NCI-H524 treated with DMSO at 0.1 percent for 48 hours (cell line): ENCODE results near the gene ALDH4A1.

Source experiments
- DNase-seq: peaks from one replicate; lab custom pipeline; 2025; lab: John Stamatoyannopoulos, UW

The ALDH4A1 gene, protein sequence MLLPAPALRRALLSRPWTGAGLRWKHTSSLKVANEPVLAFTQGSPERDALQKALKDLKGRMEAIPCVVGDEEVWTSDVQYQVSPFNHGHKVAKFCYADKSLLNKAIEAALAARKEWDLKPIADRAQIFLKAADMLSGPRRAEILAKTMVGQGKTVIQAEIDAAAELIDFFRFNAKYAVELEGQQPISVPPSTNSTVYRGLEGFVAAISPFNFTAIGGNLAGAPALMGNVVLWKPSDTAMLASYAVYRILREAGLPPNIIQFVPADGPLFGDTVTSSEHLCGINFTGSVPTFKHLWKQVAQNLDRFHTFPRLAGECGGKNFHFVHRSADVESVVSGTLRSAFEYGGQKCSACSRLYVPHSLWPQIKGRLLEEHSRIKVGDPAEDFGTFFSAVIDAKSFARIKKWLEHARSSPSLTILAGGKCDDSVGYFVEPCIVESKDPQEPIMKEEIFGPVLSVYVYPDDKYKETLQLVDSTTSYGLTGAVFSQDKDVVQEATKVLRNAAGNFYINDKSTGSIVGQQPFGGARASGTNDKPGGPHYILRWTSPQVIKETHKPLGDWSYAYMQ

DNA sequence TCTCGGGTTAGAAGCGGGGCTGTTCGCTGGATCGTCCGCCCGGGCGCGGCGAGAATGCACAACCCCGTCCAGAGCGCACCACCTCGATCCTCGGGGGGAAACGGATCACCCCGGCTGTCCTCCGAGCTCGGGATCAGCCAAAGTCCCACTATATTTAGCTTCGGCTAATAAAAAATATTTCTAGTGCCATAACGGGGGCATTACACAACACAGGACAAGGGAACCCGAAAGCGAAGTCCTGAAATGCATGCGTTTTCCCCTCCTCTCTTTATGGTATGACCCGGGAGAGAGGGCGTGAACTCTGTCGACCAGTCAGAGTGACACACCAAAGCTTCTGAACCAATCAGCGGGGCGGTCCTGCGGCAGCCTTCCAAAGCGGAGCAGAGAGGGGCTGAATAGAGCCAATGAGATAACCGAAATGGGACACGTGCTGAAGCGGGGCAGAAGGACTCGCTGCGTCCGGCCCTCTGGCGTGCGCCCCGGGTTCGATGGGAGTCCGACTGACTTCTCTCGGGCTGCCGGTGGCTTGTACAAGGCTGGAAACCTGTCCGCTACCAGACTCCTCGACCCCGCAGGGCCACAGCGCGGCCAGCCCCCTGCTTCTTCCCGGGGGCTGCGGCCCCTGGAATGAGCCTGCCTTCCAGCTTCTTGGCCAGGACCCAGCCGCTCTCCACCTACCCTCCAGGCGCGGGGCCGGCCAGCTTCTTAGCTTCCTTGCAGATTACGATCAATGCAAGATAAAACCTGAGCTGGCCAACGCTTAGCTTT, at the start of gene ALDH4A1:
Gene ALDH4A1 (minus strand): TSS at position 33 of the 768 bp plus-strand sequence. CDS start 32 bp downstream, at position 1.
- DNase-seq = peak; percentile 93

DNA sequence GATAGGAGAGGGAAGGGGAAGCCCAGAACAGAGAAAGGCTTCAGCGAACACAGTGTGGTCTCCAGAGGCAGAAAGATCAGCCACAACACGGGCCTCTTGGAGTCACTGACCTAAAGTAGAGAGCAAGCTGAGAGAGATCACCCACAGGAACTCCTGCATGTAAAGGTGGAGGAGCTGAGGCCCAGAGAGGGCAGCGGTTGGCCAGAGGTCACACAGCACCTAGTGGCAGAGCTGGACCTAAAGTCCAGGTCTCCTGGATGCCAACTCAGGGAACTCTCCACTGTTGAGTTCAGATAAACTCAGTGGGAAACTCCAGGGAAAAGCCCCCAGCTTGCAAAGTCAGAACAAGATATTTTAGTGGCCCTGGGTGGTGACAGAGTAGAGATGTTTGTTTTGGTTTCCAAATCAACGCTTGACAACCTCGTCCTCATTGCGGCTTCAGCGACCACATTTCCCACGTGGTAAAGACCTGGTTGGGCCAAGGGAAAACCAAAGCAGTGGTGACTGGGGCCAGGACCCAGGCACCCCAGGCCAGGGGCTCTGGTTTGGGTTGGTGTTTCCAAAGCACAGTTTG, 49.5 kb upstream of the ALDH4A1 start:
- DNase-seq = no peak

DNA sequence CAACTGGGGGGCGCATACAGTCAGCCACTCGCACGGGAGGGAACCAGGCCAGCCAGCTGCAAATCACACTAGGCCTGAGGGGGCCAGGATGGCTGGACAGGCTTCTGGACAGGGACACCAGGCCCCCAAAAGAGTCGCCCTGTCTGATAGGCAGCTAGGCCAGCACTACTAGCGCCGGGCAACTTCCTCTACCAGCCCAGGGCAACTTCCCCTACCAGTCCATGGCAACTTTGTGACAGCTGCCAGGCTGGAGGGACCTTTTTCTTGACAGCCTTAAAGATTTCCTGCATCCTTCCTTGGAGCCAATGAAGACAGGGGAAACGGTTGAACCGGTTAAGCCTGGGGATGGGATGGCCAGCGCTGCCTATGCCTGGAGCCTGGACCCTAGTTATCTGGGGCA, 49.1 kb upstream of the ALDH4A1 start:
- no peak for DNase-seq

DNA sequence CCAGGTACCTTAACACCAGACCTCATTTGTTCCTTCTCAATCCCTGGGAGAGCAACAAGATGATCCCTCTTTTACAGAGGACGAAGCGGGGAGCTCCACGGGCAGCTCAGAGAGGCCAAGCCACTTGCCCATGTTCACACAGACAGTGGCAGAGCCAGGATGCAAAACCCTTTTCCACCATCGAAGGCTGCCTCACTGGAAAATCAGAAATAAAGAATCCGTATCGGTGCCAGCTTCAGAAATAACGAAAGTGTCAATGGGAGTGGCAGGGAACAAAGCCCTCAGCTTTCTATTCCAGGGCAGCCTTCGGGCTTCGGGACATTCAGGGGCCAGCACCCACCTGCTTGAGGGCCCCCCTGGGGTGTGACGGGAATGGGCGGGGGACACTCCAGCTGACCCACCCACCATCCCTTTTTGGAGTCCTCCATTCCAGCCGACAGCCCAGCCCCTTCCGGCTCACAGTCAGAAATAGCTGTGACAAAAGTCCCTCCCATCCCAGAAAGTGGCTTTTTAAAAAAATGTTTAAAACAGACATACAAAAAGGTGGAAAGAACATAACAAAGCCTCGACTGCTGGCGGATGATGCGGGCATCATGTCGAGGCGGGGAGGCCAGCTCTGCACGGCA, 48.2 kb upstream of the ALDH4A1 start:
- DNase-seq = no peak

DNA sequence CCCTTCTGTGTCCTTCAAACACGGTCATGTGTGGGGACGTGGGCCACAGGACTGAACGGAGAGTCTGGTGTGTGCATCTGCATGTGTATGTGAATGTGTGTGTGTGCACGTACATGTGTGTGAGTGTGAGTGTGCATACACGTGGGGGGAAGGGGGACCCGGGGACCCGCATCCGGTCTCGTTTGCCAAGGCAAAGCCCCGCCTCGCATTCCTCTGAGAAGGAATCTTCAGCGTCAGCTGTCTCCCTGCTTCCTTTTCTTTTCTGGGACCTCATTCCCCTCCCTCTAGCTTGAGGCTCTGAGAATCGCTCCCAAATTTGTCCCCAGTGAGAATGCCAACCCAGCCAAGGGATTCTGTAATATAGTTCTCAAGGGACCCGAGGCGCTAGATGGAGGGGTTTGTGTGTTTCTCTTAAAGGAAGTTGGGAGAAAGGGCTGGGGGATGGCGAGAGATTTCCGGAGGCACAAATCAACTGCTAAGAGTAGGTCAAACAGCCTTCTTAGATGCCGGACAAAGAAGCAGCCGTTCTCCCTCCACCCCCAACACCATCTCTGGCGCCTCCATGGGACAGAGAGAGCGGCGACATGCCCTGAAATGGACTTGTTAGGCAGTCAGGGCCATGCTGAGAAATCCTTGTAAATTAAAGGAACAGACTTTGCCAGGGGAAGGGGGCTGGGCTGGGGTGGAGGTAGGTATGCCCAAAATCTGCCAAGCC, 47.5 kb upstream of the ALDH4A1 start:
- DNase-seq = no peak

DNA sequence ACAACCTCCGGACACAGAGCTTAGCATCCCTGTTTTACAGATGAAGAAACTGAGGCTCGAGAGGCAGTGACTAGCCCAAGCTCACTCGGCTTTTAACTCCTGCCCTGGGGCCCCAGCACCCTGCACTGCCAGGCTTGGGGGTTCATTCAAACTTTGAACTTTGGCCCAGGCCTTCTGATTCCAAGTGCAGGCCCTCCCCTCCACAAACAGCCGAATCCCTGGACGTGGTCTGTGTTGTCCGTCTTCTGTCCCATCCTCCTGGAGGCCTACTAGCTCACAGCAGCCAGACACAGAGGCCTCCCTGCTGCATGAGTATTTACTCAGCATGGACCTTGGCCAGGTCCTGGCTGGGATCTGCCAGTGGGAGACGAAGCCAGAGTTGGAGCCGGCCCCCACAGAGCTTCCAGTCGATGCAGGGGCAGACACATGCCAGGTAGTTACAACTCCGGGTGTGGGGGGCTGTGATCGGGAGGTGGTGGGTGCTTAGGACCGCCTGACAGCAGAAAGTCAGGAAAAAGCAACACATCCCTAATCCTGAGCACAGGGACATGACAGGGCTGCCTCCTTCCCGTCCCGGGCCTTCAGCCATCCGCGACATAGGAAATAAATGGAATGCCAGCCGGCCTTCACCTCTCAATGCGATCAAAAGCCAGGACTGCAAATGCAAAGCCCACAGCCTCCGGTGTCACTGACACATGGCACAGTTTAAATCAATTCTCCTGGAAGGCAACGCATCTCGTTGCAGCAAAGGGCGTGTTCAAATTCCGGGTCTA, 46.7 kb upstream of the ALDH4A1 start:
- no peak for DNase-seq

DNA sequence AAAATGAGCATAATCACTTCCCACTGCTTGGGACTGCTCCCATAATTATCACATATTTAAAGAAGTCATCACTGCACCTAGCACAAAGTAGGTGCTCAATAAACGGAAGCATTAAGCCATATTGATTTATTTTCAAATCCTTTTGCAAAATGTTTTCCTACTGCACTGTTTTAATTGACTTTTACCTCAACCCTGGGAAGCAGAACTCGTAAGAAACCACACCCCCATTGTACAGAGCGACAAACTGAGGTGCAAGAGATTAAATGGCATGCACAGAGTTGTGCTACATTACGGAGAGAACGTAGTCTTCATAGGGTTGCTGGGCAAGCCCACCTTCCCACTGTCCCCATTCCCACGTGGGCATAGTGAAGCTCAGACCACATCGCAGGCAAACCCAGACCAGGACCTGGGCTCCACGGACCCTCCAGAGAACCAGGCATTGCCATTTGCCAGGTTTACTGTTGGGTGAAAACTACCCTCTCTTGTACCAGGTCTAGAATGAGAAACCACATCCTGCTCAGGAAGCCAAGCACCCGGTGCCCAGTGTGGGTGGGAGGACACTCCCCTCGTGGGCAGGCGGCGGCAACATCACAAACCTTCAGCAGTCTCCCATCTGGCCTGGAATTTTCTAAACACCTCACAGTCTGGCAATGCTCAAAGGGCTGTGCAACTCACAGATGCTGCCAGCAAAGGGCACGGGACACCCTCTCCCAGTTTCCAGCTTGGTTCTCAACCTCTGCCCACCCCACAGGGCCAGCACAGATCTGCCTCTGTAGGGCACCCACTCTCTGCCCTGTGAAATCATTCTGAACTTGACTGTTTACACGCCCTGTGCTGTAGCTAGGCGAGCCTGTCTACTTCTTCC, 45.9 kb upstream of the ALDH4A1 start:
- DNase-seq = no peak

DNA sequence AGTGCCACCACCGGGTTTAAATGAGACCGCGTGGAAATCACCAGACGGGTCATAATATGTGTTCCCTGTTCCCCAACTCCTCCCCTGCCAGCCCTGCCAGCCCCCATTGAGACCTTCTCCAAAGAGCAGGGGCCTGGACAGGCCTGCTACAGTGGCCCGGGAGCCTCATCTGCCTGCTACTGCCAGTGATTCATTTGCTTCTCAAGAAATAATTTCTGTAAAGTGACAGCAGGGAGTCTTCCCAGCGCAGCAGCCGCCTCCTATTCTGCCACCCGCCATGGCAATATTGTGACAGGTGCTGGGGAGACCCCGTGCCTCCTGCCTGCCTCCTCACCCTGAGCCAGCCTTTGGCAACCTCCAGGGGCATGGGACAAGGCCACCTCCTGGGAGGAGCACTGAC, 45.2 kb upstream of the ALDH4A1 start:
- DNase-seq = no peak

DNA sequence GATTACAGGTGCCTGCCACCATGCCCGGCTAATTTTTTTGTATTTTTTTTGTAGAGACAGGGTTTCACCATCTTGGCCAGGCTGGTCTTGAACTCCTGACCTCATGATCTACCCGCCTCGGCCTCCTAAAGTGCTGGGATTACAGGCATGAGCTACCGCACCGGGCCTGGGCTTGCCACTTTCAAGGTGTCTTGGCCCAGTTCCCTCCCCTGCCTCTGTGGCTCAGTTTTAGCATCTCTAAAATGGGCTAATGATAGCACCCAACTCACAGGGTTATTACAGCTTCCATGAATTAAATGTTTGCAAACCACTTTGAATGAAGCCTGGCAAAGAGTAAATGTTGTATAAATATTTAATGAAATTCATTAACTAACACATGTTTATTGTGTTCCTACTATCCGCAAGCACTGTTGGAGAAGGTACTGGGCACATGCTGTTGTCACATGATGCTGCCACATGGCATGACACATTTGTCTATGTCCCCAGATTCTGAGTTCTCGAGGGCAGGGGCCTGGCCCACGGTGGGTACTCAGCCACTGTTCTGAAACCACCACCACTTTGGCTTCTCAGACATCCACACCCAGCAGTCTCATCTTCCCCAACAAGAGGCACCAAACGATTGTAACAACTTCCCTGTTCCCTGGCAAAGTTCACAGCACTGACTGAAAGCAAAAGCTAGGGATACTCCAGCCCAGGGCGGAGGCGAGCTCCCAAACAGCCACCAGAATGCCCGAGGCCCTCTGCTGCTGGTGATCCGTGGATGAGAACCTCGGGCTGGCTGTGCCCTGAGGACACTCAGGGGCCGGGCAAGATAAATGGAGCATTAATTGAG, 44.4 kb upstream of the ALDH4A1 start:
- no peak for DNase-seq

DNA sequence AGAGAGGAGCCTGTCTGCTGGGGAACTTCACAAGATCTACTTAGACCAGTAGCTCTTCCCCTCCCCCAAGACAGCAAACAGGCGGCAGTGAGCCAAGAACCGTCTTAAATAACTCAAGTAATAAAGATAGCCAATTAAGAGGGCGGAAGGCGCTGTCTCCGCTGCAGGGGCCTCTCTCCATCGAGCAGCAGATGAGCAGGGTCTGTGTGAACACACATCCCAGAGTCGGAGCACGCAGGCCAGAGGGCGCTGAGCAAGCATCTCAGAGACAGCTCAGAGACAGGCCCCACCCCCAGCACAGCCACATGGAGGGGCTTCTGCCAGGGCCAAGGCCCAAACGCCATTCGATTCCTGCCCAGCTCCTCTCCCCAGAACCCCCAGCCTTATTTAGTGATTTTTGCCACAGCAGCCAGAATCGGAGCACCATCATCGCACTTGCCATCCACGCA, 43.1 kb upstream of the ALDH4A1 start:
- DNase-seq = peak; percentile 72

DNA sequence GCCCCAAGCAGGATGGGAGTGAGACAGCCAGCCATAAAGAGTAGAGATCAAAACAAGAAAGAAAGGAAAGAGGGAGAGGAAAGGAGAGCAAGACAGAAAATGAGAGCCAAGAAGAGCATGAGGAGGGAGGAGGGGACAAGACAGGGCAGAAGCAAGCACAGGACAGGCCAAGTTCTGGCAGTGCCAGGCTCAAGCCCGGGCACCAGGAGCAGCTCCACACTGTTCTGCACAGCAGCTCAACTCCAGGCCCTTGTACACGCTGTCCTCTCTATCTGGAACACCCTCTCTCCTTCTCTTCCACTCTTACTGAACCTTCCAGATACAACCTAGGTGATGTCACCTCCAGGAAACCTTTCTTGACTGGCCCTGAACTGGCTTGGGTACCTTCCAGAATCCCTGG, 42.5 kb upstream of the ALDH4A1 start:
- no peak for DNase-seq

DNA sequence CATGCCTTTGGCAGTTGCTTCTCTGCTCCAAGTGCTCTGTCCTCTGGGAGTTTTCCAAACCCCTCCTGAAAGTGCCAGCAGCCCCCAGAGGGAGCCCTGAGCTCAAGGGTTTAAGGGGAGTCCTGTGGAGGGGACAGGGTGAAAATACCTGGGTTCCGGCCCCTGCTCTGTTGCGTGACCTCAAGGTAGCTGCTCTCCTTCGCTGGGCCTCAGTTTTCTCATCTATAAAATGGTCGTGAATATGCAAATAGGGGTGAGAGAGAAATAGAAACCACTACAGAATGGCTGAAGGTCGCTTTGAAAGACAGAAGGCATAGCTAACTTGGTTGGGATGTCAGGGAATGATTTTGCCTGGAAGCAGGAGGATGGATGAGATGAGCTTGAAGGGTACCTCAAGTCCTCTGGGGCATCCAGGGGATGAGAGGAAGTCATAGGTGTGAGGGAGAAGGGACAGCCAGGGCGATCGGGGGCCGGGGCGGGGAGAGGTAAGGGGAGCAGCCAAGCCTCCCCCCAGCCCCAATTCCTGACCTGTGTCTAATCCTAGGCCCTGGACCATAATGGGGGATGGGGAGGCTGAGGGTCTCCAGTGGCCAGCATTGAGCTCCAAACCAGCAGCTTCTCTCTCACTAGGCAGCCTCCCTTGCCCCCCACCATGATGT, 41.7 kb upstream of the ALDH4A1 start:
- no peak for DNase-seq

DNA sequence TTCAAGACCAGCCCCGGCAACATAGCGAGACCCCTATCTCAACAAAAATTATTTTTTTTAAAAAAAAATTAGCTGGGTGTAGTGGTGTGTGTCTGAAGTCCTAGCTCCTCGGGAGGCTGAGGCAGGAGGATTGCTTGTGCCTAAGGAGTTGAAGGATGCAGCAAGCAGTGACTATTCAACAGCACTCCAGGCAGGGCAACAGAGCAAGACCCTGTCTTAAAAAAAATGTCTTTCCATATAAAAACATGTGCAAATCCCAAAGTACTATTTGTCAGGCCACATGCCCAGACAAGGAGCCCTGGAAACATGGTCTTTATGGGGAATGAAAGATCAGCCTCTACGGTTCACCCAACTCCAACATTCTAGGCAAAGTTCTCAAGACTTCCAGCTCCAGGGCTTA, 40.8 kb upstream of the ALDH4A1 start:
- DNase-seq = no peak

DNA sequence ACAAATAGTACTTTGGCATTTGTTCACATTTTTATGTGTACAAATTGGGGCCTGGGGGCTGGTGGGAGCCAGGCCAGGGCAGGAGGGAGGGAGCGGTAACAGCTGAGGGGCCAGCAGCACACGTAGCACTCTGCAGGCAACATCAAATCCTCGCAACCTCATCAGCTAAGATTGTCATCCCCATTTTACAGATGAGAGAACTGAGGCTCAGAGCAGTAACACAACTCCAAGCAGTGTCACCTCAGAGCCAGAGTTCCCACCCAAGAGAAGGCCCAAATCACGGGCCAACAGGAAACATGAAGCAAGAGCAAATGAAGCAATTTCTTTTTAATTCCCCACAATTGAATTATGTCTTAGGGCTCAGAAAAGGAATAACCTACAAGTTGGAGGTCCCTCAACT, 40.0 kb upstream of the ALDH4A1 start:
- DNase-seq = no peak

DNA sequence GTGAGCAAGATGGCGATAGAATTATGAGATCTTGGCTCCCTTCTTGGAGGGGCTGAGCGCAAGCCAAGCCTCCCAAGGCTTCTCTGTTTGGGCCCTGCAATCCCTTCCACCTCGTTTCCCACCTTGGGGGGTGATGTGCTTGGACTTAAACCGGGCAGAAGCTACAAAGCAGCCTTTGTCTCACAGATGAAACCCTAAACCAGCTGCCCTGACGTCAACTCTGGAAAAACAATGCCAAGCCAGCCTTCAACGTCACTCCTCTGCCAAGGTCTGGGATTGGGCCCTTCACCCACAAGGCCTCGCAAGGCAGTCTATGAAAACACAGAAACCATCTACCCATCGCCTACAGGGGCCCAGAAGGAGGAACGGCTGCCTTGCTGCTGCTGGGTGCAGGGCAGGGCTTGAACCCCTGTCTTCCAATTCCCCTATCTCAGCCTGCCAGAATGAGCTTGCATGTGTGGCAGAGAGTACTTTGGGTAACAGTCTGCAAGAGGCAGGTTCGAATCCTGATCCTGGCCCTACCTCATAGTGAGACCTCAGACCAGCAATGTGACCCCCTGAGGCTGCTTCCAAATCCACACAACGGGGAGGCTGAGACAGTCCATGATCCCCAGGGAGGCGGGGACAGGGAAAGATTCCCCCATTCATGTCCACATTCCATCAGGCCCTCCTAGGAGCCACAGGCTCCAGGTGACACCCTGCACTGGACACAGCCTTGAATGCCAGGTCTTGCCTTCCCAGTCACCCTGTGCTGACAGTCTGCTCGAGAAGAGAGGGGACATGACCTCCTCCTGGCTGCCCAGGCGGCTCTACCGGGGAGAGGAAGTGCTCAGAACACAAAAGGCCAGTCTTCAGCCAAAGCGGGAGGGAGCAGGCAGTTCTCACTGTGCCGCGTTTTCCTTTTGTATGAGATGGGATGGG, 39.1 kb upstream of the ALDH4A1 start:
- no peak for DNase-seq

DNA sequence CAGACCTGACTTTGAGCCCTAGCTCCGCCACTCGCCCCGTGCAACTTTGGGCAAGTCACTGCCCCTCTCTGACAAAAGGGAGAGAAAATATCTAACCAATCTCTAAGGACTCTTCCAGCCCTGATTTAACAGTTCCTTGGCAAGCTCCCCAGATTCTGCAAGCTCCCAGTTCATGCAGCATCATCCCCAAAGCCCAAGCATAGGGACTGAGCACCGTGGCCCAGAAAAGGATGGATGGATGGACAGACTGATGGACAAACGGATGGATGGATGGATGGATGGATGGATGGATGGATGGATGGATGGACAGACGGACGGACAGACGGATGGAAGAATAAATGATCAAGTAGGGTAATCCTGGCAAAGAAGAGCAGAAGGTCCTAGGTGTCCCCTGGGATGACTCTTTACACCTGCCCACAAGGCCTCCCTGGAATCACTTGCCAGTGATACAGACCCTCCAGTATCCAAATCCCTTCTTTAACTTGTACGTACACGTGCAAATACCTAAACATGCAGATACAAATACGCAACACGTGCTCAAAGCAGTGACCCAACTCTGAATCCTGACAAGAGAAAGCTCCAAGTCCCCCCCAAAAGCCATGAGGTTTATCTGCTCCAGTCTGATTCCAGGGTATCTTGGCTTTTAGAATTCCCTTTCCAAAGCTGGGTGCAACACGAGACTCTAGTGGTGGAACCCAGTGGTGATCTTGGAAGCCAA, 38.1 kb upstream of the ALDH4A1 start:
- DNase-seq = no peak
